WTC11 (cell line): ENCODE results near the gene ALG8. TPM values are rescaled to one million over a fixed set of nuclear protein-coding genes. Genes with fewer than 3 reads are reported as not detected.

Source experiments
- ATAC-seq: fragments of 200-7000 bp; cut with Tn5 transposase; 2 replicates; pipeline ENCODE4 v1.10.0; 2021; ENCODE audit warnings: mild to moderate bottlenecking, moderate library complexity
- CTCF ChIA-PET: fragments of 300-600 bp; sonication (Branson Sonifier 250); formaldehyde crosslinking; loops from one replicate; lab custom pipeline; 2021; ENCODE audit warnings: antibody characterized with exemption; lab: Charles Lee
- POLR2A ChIA-PET: fragments of 350-600 bp; sonication (Branson Sonifier 250); formaldehyde crosslinking; loops from one replicate; lab custom pipeline; 2021; ENCODE audit warnings: antibody characterized with exemption; lab: Charles Lee
- DNase-seq: peaks from one replicate; pipeline ENCODE4 v3.0.0; 2021; ENCODE audit warnings: low spot score
- H3K27ac Mint-ChIP-seq: 2 replicates; pipeline ENCODE4 v1.8.0; 2021; ENCODE audit warnings: mixed read lengths
- H3K27me3 Mint-ChIP-seq: 2 replicates; pipeline ENCODE4 v1.8.0; 2021; ENCODE audit warnings: low read depth, mild to moderate bottlenecking, moderate library complexity, mixed read lengths
- H3K36me3 Mint-ChIP-seq: 2 replicates; pipeline ENCODE4 v1.8.0; 2021; ENCODE audit warnings: mixed read lengths
- H3K4me1 Mint-ChIP-seq: 2 replicates; pipeline ENCODE4 v1.8.0; 2022; ENCODE audit warnings: mixed read lengths
- H3K4me3 Mint-ChIP-seq: 2 replicates; pipeline ENCODE4 v1.8.0; 2021; ENCODE audit warnings: mild to moderate bottlenecking, moderate library complexity, mixed read lengths
- H3K9me3 Mint-ChIP-seq: 2 replicates; pipeline ENCODE4 v1.8.0; 2021; ENCODE audit warnings: mixed read lengths
- ATF1 ChIP-seq: sonication (generic); formaldehyde crosslinking; IDR thresholded peaks from 2 replicates; pipeline ENCODE4 v1.8.1; 2023; ENCODE audit warnings: mild to moderate bottlenecking, moderate library complexity, missing genetic modification reagents
- EMX1 ChIP-seq: fragments of 250-450 bp; sonication (Bioruptor Pico); IDR thresholded peaks from 2 replicates; pipeline ENCODE4 v1.8.0; 2021; ENCODE audit warnings: mild to moderate bottlenecking
- ETV6 ChIP-seq: sonication (generic); formaldehyde crosslinking; IDR thresholded peaks from 2 replicates; pipeline ENCODE4 v1.8.1; 2022; ENCODE audit warnings: mild to moderate bottlenecking, missing genetic modification reagents
- FOXJ3 ChIP-seq: sonication (generic); formaldehyde crosslinking; IDR thresholded peaks from 2 replicates; pipeline ENCODE4 v1.9.0; 2021; ENCODE audit warnings: missing genetic modification reagents, mild to moderate bottlenecking, borderline replicate concordance
- FOXK1 ChIP-seq: sonication (generic); formaldehyde crosslinking; IDR thresholded peaks from 2 replicates; pipeline ENCODE4 v1.8.0; 2022; ENCODE audit warnings: mild to moderate bottlenecking, moderate library complexity, missing genetic modification reagents
- IRF2 ChIP-seq: sonication (generic); formaldehyde crosslinking; IDR thresholded peaks from 2 replicates; pipeline ENCODE4 v1.8.0; 2022; ENCODE audit warnings: low read depth, missing genetic modification reagents, borderline replicate concordance
- JAZF1 ChIP-seq: fragments of 250-450 bp; sonication (Bioruptor Pico); IDR thresholded peaks from 2 replicates; pipeline ENCODE4 v1.9.0; 2021; ENCODE audit warnings: moderate library complexity, mild to moderate bottlenecking, inconsistent platforms
- KAT7 ChIP-seq: sonication (generic); formaldehyde crosslinking; IDR thresholded peaks from 2 replicates; pipeline ENCODE4 v1.8.1; 2023; ENCODE audit warnings: missing genetic modification reagents, mild to moderate bottlenecking, borderline replicate concordance
- MXD4 ChIP-seq: fragments of 250-450 bp; sonication (Bioruptor Pico); IDR thresholded peaks from 2 replicates; pipeline ENCODE4 v1.8.0; 2021; ENCODE audit warnings: mild to moderate bottlenecking, moderate library complexity, borderline replicate concordance
- SMAD3 ChIP-seq: sonication (generic); formaldehyde crosslinking; IDR thresholded peaks from 2 replicates; pipeline ENCODE4 v1.8.0; 2022; ENCODE audit warnings: missing genetic modification reagents, mild to moderate bottlenecking, borderline replicate concordance
- SOX15 ChIP-seq: fragments of 250-450 bp; sonication (Bioruptor Pico); IDR thresholded peaks from 2 replicates; pipeline ENCODE4 v1.9.0; 2021; ENCODE audit warnings: mild to moderate bottlenecking
- ZBTB21 ChIP-seq: sonication (generic); formaldehyde crosslinking; IDR thresholded peaks from 2 replicates; pipeline ENCODE4 v1.8.1; 2023; ENCODE audit warnings: mild to moderate bottlenecking, missing genetic modification reagents, borderline replicate concordance
- ZNF219 ChIP-seq: sonication (generic); formaldehyde crosslinking; IDR thresholded peaks from 2 replicates; pipeline ENCODE4 v1.8.0; 2023; ENCODE audit warnings: missing genetic modification reagents, mild to moderate bottlenecking, borderline replicate concordance
- ZNF263 ChIP-seq: sonication (generic); formaldehyde crosslinking; IDR thresholded peaks from 2 replicates; pipeline ENCODE4 v1.8.1; 2022; ENCODE audit warnings: low read depth, mild to moderate bottlenecking, moderate library complexity, missing genetic modification reagents
- total RNA-seq: library from RNA; stranded (reverse); gene quantifications from 3 replicates; pipeline ENCODE4 v1.2.3, GENCODE V29; 2021
- TF ChIP-seq, protein P1 (sequence below): sonication (generic); formaldehyde crosslinking; IDR thresholded peaks from 2 replicates; pipeline ENCODE4 v1.8.0; 2023; ENCODE audit warnings: missing genetic modification reagents, mild to moderate bottlenecking, borderline replicate concordance
- TF ChIP-seq, protein P2 (sequence below): sonication (generic); formaldehyde crosslinking; IDR thresholded peaks from 2 replicates; pipeline ENCODE4 v1.8.1; 2022; ENCODE audit warnings: mild to moderate bottlenecking, moderate library complexity, missing genetic modification reagents
- TF ChIP-seq, protein P3 (sequence below): sonication (generic); formaldehyde crosslinking; conservative IDR thresholded peaks from 2 replicates; pipeline ENCODE4 v1.8.1; 2022; ENCODE audit warnings: mild to moderate bottlenecking, missing genetic modification reagents
- TF ChIP-seq, protein P4 (sequence below): sonication (generic); formaldehyde crosslinking; IDR thresholded peaks from 2 replicates; pipeline ENCODE4 v1.8.1; 2023; ENCODE audit warnings: mild to moderate bottlenecking, moderate library complexity, missing genetic modification reagents
- TF ChIP-seq, protein P5 (sequence below): sonication (generic); formaldehyde crosslinking; IDR thresholded peaks from 2 replicates; pipeline ENCODE4 v1.8.0; 2022; ENCODE audit warnings: mild to moderate bottlenecking, missing genetic modification reagents
- TF ChIP-seq, protein P6 (sequence below): fragments of 250-450 bp; sonication (Bioruptor Pico); IDR thresholded peaks from 2 replicates; pipeline ENCODE4 v1.9.0; 2021; ENCODE audit warnings: mild to moderate bottlenecking

ALG8 gene
- total RNA-seq, 1 experiment from 2014 or later: 63.8 TPM

DNA sequence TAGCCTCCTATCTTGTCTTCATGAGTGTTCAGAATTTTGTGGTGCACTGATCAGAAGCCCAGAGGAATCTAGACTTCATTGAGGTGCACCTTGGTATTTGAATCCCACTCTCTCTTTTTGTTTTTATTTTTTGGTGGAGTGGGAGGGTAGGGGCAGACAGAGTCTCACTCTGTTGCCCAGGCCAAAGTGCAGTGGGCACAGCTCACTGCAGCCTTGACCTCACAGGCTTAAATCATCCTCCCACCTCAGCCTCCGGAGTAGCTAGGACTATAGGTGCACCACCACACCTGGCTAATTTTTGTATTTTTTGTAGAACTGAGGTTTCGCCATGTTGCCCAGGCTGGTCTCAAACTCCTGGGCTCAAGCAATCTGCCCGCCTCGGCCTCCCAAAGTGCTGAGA lies 10.9 kb upstream of the ALG8 start:
- Mint-ChIP-seq H3K9me3 (no peaks in the 10 kb centered on the region), H3K27ac (no peak overlapping the region), H3K36me3 (no peaks in the 10 kb centered on the region), H3K4me3 (no peak overlapping the region), H3K27me3 (no peaks in the 10 kb centered on the region), H3K4me1 (peaks cover 8% of the 10 kb centered on the region)
- ChIA-PET POLR2A (no interaction called here), CTCF (interaction anchor here (0.7 kb wide), 1 partner anchor 648 kb away, joined by 4 read pairs; no protein-coding TSS in a partner anchor)
- DNase-seq (no peak), ATAC-seq (no peak)
- TF ChIP-seq, protein P1, sequence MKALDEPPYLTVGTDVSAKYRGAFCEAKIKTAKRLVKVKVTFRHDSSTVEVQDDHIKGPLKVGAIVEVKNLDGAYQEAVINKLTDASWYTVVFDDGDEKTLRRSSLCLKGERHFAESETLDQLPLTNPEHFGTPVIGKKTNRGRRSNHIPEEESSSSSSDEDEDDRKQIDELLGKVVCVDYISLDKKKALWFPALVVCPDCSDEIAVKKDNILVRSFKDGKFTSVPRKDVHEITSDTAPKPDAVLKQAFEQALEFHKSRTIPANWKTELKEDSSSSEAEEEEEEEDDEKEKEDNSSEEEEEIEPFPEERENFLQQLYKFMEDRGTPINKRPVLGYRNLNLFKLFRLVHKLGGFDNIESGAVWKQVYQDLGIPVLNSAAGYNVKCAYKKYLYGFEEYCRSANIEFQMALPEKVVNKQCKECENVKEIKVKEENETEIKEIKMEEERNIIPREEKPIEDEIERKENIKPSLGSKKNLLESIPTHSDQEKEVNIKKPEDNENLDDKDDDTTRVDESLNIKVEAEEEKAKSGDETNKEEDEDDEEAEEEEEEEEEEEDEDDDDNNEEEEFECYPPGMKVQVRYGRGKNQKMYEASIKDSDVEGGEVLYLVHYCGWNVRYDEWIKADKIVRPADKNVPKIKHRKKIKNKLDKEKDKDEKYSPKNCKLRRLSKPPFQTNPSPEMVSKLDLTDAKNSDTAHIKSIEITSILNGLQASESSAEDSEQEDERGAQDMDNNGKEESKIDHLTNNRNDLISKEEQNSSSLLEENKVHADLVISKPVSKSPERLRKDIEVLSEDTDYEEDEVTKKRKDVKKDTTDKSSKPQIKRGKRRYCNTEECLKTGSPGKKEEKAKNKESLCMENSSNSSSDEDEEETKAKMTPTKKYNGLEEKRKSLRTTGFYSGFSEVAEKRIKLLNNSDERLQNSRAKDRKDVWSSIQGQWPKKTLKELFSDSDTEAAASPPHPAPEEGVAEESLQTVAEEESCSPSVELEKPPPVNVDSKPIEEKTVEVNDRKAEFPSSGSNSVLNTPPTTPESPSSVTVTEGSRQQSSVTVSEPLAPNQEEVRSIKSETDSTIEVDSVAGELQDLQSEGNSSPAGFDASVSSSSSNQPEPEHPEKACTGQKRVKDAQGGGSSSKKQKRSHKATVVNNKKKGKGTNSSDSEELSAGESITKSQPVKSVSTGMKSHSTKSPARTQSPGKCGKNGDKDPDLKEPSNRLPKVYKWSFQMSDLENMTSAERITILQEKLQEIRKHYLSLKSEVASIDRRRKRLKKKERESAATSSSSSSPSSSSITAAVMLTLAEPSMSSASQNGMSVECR (CRISPR knock-in tag): no peak
- TF ChIP-seq FOXJ3 (CRISPR knock-in tag): no peak
- TF ChIP-seq, protein P2, sequence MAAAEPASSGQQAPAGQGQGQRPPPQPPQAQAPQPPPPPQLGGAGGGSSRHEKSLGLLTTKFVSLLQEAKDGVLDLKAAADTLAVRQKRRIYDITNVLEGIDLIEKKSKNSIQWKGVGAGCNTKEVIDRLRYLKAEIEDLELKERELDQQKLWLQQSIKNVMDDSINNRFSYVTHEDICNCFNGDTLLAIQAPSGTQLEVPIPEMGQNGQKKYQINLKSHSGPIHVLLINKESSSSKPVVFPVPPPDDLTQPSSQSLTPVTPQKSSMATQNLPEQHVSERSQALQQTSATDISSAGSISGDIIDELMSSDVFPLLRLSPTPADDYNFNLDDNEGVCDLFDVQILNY (CRISPR knock-in tag): no peak
- TF ChIP-seq KAT7 (CRISPR knock-in tag): no peak
- TF ChIP-seq FOXK1: no peak
- no peak for TF ChIP-seq ZNF263 (CRISPR knock-in tag)
- no peak for TF ChIP-seq ATF1 (CRISPR knock-in tag)
- TF ChIP-seq SMAD3 (CRISPR knock-in tag): no peak
- no peak for TF ChIP-seq ZNF219 (CRISPR knock-in tag)
- TF ChIP-seq, protein P3, sequence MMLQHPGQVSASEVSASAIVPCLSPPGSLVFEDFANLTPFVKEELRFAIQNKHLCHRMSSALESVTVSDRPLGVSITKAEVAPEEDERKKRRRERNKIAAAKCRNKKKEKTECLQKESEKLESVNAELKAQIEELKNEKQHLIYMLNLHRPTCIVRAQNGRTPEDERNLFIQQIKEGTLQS: no peak
- no peak for TF ChIP-seq SOX15 (CRISPR knock-in tag)
- TF ChIP-seq, protein P4, sequence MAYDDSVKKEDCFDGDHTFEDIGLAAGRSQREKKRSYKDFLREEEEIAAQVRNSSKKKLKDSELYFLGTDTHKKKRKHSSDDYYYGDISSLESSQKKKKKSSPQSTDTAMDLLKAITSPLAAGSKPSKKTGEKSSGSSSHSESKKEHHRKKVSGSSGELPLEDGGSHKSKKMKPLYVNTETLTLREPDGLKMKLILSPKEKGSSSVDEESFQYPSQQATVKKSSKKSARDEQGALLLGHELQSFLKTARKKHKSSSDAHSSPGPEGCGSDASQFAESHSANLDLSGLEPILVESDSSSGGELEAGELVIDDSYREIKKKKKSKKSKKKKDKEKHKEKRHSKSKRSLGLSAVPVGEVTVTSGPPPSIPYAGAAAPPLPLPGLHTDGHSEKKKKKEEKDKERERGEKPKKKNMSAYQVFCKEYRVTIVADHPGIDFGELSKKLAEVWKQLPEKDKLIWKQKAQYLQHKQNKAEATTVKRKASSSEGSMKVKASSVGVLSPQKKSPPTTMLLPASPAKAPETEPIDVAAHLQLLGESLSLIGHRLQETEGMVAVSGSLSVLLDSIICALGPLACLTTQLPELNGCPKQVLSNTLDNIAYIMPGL: no peak
- TF ChIP-seq ZBTB21 (CRISPR knock-in tag): no peak
- no peak for TF ChIP-seq EMX1 (CRISPR knock-in tag)
- TF ChIP-seq IRF2 (CRISPR knock-in tag): no peak
- TF ChIP-seq, protein P5, sequence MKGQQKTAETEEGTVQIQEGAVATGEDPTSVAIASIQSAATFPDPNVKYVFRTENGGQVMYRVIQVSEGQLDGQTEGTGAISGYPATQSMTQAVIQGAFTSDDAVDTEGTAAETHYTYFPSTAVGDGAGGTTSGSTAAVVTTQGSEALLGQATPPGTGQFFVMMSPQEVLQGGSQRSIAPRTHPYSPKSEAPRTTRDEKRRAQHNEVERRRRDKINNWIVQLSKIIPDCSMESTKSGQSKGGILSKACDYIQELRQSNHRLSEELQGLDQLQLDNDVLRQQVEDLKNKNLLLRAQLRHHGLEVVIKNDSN (CRISPR knock-in tag): no peak
- TF ChIP-seq, protein P6, sequence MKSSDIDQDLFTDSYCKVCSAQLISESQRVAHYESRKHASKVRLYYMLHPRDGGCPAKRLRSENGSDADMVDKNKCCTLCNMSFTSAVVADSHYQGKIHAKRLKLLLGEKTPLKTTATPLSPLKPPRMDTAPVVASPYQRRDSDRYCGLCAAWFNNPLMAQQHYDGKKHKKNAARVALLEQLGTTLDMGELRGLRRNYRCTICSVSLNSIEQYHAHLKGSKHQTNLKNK: no peak
- TF ChIP-seq ETV6 (CRISPR knock-in tag): no peak

DNA sequence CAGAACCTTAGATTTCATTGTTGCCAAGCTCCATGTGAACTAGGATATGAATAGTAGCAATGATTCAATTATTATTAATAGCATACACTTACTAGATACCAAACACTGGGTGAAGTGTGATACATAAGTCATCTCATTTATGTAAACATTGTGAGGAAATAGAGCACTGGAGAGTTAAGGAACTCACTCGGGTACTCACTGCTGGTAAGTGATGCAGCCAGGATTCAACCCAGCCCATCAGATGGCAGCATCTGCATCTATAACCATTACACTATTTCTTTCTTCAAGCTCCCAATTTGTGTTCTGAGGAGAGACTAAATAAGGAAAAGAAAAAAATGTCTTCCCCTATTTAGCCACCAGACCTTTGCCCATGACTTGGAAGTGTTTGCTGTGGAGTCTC lies 10.2 kb upstream of the ALG8 start:
- TF ChIP-seq MXD4 (CRISPR knock-in tag): no peak
- no peak for TF ChIP-seq ATF1 (CRISPR knock-in tag)
- no peak for TF ChIP-seq JAZF1 (CRISPR knock-in tag)
- TF ChIP-seq, all 79 proteins: peak for 0
- CTCF ChIA-PET: interaction anchor here (0.7 kb wide), 1 partner anchor 649 kb away, joined by 4 read pairs; no protein-coding TSS in a partner anchor
- Mint-ChIP-seq H3K27me3 (no peaks in the 10 kb centered on the region), H3K4me1 (peaks cover 8% of the 10 kb centered on the region), H3K27ac (no peak overlapping the region), H3K36me3 (no peaks in the 10 kb centered on the region), H3K4me3 (no peak overlapping the region), H3K9me3 (no peaks in the 10 kb centered on the region)
- DNase-seq (no peak), ATAC-seq (no peak)
- POLR2A ChIA-PET: no interaction called here
